BJ (cell line): ENCODE results near the gene GRB2. TPM values are rescaled to one million over a fixed set of nuclear protein-coding genes. Genes with fewer than 3 reads are reported as not detected.

Source experiments
- CTCF ChIA-PET: fragments of 350-600 bp; formaldehyde crosslinking; extraction: SDS; loops from one replicate; lab custom pipeline; 2021; ENCODE audit warnings: antibody characterized with exemption, inconsistent platforms; lab: Yijun Ruan, JAX
- POLR2A ChIA-PET: fragments of 300-600 bp; sonication (Branson Sonifier 250); formaldehyde crosslinking; extraction: SDS; loops from one replicate; lab custom pipeline; 2021; ENCODE audit warnings: antibody characterized with exemption; lab: Charles Lee
- DNase-seq: peaks from one replicate; pipeline ENCODE4 v3.0.0-alpha.2; 2011; ENCODE audit warnings: low read depth
- H3K27me3 ChIP-seq: 2 replicates; pipeline ENCODE4 v1.6.0; 2011; ENCODE audit warnings: low read length; ENCODE audit not compliant: control insufficient read depth, insufficient read depth
- H3K36me3 ChIP-seq: 2 replicates; pipeline ENCODE4 v1.5.1; 2011; ENCODE audit warnings: low read length; ENCODE audit not compliant: control insufficient read depth, insufficient read depth
- H3K4me3 ChIP-seq: 2 replicates; pipeline ENCODE4 v1.5.1; 2011; ENCODE audit warnings: low read depth, mild to moderate bottlenecking, control low read depth, low read length
- CTCF ChIP-seq: IDR thresholded peaks from 2 replicates; pipeline ENCODE4 v1.5.1; 2011; ENCODE audit warnings: low read depth, mild to moderate bottlenecking, control low read depth, inconsistent platforms, low read length, moderate library complexity; ENCODE audit not compliant: insufficient read depth
- polyA plus RNA-seq: library from polyadenylated mRNA; depleted of rRNA; stranded (reverse); fragments of >200 nt; gene quantifications from 2 replicates; pipeline ENCODE4 v1.2.3, GENCODE V29; 2011

Gene GRB2
- polyA plus RNA-seq, 1 experiment = 50.7 TPM

GRCh38 chr17:75318211-75318610, 87.3 kb downstream of the GRB2 start:
- DNase-seq = no peak
- ChIA-PET POLR2A (no interaction called here), CTCF (interaction anchor here (0.7 to 1.3 kb wide), 3 partner anchors 47 to 385 kb away, joined by 3 to 4 read pairs (median 4); partner anchors contain the start of gene MIF4GD)
- Histone ChIP-seq H3K4me3 (no peak overlapping the region), H3K27me3 (no peaks in the 10 kb centered on the region), H3K36me3 (peaks cover 14% of the 10 kb centered on the region)
- no peak for TF ChIP-seq CTCF

GRCh38 chr17:75317671-75318070, 87.8 kb downstream of the GRB2 start:
- DNase-seq = no peak
- no peak overlapping the region for H3K4me3 ChIP-seq
- no peaks in the 10 kb centered on the region for H3K27me3 ChIP-seq
- CTCF ChIA-PET = interaction anchor here (0.7 to 1.3 kb wide), 2 partner anchors 46 to 95 kb away, joined by 4 read pairs; partner anchors contain the start of gene MIF4GD
- POLR2A ChIA-PET = no interaction called here
- peaks cover 14% of the 10 kb centered on the region for H3K36me3 ChIP-seq
- no peak for TF ChIP-seq CTCF

- TF ChIP-seq CTCF = no peak
- no peak for DNase-seq
- ChIA-PET POLR2A (no interaction called here), CTCF (interaction anchor here (1.2 to 1.3 kb wide), 3 partner anchors 16 to 89 kb away, joined by 3 to 5 read pairs (median 3); partner anchors contain the start of gene GRB2)
- Histone ChIP-seq H3K27me3 (no peaks in the 10 kb centered on the region), H3K4me3 (no peak overlapping the region), H3K36me3 (peaks cover 12% of the 10 kb centered on the region)
Observed at GRCh38 chr17:75316253-75316652, 89.2 kb downstream of the GRB2 start.

- Histone ChIP-seq H3K36me3 (peaks cover 12% of the 10 kb centered on the region), H3K27me3 (no peaks in the 10 kb centered on the region), H3K4me3 (no peak overlapping the region)
- ChIA-PET POLR2A (no interaction called here), CTCF (interaction anchor here (1.2 to 1.8 kb wide), 4 partner anchors 7 to 90 kb away, joined by 3 to 7 read pairs (median 4); partner anchors contain the start of gene GRB2)
- no peak for TF ChIP-seq CTCF
- no peak for DNase-seq
Observed at GRCh38 chr17:75315541-75316243, 89.8 kb downstream of the GRB2 start.

GRCh38 chr17:75313941-75314551, 91.4 kb downstream of the GRB2 start:
- no peak overlapping the region for H3K4me3 ChIP-seq
- peaks cover 10% of the 10 kb centered on the region for H3K36me3 ChIP-seq
- TF ChIP-seq CTCF = no peak
- POLR2A ChIA-PET = interaction anchor here (0.6 kb wide), 1 partner anchor 68 kb away, joined by 11 read pairs; no protein-coding TSS in a partner anchor
- CTCF ChIA-PET = interaction anchor here (0.8 to 1.8 kb wide), 3 partner anchors 9 to 43 kb away, joined by 3 to 7 read pairs (median 4); partner anchors contain the start of gene MIF4GD
- DNase-seq = no peak
- no peaks in the 10 kb centered on the region for H3K27me3 ChIP-seq
